Dendritic cell treated with granulocyte-macrophage colony-stimulating factor and Interleukin-4, amounts not matched to agents 40 ng/mL and 50 ng/mL, for 4 days (primary cell): ENCODE data around the gene TRAPPC12.

Experiments
- H3K27ac Mint-ChIP-seq: one replicate; pipeline ENCODE4 v1.8.0; 2022; ENCODE audit warnings: mild to moderate bottlenecking, mixed read lengths
- H3K27me3 Mint-ChIP-seq: one replicate; pipeline ENCODE4 v1.8.0; 2022; ENCODE audit warnings: mild to moderate bottlenecking, mixed read lengths
- H3K36me3 Mint-ChIP-seq: one replicate; pipeline ENCODE4 v1.8.0; 2022; ENCODE audit warnings: low read depth, mixed read lengths
- H3K4me1 Mint-ChIP-seq: one replicate; pipeline ENCODE4 v1.8.0; 2022; ENCODE audit warnings: low read depth, mixed read lengths
- H3K4me3 Mint-ChIP-seq: one replicate; pipeline ENCODE4 v1.8.0; 2022; ENCODE audit warnings: mild to moderate bottlenecking, moderate library complexity, mixed read lengths
- H3K9me3 Mint-ChIP-seq: one replicate; pipeline ENCODE4 v1.8.0; 2022; ENCODE audit warnings: mixed read lengths
- intact Hi-C: fragments of 100-400 bp; cut with micrococcal nuclease; formaldehyde crosslinking; loops from one replicate; pipeline ENCODE4 v1.15.0; 2022

Gene TRAPPC12

DNA sequence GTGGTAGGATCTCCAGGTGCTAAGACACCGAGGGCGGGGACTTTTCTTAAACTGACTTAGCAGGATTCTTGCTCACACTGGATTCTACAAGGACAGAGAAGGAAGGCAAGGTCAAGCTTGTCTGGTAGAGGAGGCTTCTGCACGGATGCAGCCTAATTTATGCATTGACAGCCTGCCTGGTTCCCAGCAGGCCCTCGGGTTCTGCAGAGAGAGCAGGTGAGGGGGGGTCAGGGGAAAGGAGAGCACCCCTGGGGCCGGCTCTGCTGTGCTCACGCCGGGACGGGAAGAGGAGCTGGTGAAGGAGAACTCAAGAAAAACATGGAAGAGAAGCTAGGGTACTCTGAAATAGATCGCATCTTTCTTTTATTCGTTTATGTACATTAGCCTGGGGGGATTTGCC is 93.5 kb downstream of the TRAPPC12 start:
- intact Hi-C loops, result no loop called here
- Mint-ChIP-seq H3K36me3 (peaks cover 93% of the 10 kb centered on the region), H3K9me3 (no peaks in the 10 kb centered on the region), H3K4me3 (no peak overlapping the region), H3K4me1 (no peaks in the 10 kb centered on the region), H3K27me3 (no peaks in the 10 kb centered on the region), H3K27ac (no peak overlapping the region)

DNA sequence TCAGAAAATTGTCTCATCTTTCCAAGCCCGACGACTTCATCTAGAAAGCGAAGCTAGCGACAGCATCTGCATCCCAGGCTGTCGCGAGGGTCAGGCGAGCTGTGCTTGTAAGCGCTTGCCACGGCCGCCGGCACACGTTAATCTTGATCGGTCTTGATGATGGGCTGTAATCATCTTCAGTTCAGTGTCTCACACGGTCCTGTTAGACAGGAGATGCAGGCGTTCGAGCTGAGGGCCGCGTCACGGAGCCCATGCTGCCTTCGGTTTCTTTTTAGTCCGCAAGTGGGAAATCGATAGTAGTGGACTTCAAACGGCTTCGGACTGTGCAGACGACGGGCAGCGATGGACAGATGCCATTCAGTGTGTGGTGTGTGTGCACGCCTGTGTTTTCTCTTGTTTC is 96.3 kb downstream of the TRAPPC12 start:
- intact Hi-C loops, result no loop called here
- H3K4me3 Mint-ChIP-seq, result no peak overlapping the region
- H3K4me1 Mint-ChIP-seq, result no peaks in the 10 kb centered on the region
- H3K27ac Mint-ChIP-seq, result no peak overlapping the region
- peaks cover 91% of the 10 kb centered on the region for H3K36me3 Mint-ChIP-seq
- no peaks in the 10 kb centered on the region for H3K9me3 Mint-ChIP-seq
- H3K27me3 Mint-ChIP-seq, result no peaks in the 10 kb centered on the region

DNA sequence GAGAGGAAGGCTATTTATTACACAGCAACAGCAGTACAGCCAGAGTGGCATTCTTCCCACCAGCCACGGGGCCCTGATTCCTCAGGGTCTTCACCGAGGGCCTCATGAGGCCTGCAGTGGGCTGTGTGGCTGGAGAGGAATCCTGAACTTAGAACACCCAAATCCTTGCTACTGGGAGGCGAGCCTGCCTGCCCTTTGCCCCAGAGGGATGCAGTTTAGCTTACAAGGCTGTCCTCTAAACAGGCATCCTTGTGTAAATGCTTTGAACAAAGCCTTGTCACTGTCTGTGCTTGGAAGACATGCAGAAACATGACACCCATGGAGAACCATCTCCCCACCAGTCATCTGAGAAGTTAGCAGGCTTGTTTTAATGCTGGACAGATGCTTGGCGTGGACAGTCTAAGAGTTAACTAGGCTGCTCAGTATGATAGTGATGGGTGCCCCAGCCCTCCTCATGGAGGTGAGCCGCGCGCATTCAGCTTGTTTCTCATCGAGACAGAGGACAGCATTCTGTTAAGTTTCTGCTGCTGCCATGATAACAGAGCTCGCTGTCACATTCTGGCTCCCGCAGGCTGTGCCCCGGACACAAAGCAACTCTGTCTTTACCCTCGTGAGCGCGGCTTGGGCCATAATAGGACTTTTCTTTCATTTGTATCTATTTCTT is 97.0 kb downstream of the TRAPPC12 start:
- Mint-ChIP-seq H3K4me1 (no peaks in the 10 kb centered on the region), H3K4me3 (no peak overlapping the region), H3K27me3 (no peaks in the 10 kb centered on the region), H3K9me3 (no peaks in the 10 kb centered on the region), H3K27ac (no peak overlapping the region), H3K36me3 (peaks cover 91% of the 10 kb centered on the region)
- intact Hi-C loops, result no loop called here

DNA sequence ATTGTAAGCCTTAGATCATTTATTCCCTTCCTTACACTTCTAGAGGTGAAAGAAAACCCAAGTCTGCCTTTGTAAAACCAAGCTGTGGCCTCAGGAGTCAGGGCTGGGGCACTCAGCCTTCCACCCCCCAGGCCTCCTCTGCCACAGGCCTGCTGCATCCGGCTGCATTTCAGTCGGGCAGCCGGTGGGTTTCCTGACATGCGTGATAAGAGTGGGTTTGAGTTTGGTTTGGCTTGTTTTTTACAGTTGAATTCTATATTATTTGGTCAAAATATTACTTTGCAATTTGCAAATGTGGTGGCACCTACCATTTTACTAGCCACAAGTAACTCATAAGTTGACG is 97.5 kb downstream of the TRAPPC12 start:
- intact Hi-C loops, result no loop called here
- Mint-ChIP-seq H3K27me3 (no peaks in the 10 kb centered on the region), H3K4me1 (no peaks in the 10 kb centered on the region), H3K36me3 (peaks cover 91% of the 10 kb centered on the region), H3K27ac (no peak overlapping the region), H3K9me3 (no peaks in the 10 kb centered on the region), H3K4me3 (no peak overlapping the region)

DNA sequence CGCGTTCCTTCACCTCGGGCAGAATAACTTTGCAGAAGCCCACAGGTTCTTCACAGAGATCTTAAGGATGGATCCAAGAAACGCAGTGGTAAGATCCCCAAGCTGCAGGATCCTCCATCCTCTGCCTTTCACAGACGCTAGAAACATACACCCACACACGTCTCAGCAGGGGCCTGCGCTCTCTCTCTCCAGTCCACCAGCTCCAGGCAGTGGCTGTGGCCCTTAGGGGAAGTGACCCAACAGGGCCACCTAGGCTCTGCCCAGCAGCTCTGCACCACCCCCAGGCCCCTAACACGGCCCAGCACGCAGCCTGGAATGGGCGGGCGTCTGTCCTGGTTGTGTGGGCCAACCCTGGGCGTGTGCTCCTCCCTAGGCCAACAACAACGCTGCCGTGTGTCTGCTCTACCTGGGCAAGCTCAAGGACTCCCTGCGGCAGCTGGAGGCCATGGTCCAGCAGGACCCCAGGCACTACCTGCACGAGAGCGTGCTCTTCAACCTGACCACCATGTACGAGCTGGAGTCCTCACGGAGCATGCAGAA is 99.4 kb downstream of the TRAPPC12 start:
- peaks cover 91% of the 10 kb centered on the region for H3K36me3 Mint-ChIP-seq
- no peak overlapping the region for H3K4me3 Mint-ChIP-seq
- no peaks in the 10 kb centered on the region for H3K4me1 Mint-ChIP-seq
- intact Hi-C loops, result no loop called here
- H3K27me3 Mint-ChIP-seq, result no peaks in the 10 kb centered on the region
- H3K9me3 Mint-ChIP-seq, result no peaks in the 10 kb centered on the region
- H3K27ac Mint-ChIP-seq, result no peak overlapping the region

DNA sequence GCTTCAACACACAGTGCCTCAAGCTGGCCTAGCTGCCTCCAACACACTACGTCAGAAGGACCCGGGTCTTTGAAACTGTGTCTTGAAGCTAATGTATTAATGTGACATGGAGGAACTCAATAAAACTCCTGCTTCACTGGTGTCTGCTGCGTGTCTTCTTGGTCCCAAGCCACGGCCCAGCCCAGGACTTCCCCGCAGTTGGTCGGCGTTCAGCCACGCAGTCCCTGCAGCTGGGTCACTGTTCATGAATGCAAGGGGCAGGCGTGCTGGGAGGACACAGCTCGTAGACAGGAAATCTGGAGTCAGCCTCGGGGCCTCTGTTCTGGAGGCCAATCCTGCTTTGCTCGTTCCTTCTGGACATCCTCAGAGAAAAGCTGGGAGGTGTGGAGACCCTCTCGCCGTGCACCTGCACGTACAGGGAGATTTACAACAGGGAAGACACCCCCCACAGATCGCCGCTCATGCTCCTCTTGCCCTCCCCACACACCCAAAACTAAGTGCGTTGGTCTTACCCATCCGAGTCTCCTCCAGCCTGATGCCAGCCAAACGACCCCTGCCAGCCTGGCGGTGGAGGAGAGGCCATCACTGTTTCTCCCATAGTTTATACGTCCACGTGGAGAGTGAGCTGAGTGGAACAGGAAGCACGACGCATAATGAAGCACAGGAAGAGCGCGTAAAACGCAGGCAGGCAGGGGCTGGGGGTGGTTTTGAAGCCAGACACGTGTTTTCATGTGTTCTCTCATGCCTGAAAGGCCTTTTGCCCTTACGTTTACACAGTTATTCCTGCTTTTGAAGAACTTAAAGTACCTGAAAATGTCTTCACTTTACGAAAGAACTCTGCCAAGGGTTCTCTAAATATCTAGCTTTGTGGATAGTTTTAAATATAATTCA is 100.2 kb downstream of the TRAPPC12 start:
- H3K36me3 Mint-ChIP-seq, result peaks cover 91% of the 10 kb centered on the region
- no peaks in the 10 kb centered on the region for H3K4me1 Mint-ChIP-seq
- H3K9me3 Mint-ChIP-seq, result no peaks in the 10 kb centered on the region
- no peak overlapping the region for H3K4me3 Mint-ChIP-seq
- no peaks in the 10 kb centered on the region for H3K27me3 Mint-ChIP-seq
- no peak overlapping the region for H3K27ac Mint-ChIP-seq
- intact Hi-C loops, result no loop called here

DNA sequence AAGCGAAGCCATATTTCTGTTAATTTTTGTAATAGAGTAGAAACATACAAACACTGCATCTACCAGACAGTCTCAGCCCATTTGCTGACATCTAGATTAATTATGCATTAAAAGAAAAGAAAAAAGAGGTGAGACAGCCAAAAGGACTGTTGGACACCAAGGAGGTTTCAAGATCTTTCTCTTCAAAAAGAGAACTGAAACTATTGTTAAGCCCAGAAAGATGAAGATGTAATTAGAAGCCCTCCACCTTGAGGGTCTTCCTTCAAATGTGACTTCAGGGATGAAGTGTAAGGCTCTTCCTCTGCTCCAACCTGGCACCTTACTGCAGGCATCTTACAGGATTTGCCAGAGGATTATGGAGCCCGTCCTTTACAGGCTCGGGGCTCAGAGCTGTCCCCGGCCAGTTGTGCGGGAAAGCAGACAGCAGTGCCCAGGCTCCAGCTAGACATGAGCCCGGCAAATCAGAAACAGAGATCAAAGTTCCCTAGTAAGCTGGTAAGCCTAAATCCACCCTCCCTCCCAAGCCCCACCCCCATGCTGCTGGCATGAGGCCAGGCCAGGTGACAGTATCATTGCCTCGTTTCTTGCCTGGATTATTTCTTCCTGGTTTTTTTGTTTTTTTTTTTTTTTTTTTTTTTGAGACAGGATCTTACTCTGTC is 101.0 kb downstream of the TRAPPC12 start:
- intact Hi-C loops, result no loop called here
- peaks cover 91% of the 10 kb centered on the region for H3K36me3 Mint-ChIP-seq
- H3K4me3 Mint-ChIP-seq, result no peak overlapping the region
- H3K27me3 Mint-ChIP-seq, result no peaks in the 10 kb centered on the region
- H3K27ac Mint-ChIP-seq, result no peak overlapping the region
- H3K9me3 Mint-ChIP-seq, result no peaks in the 10 kb centered on the region
- no peaks in the 10 kb centered on the region for H3K4me1 Mint-ChIP-seq

DNA sequence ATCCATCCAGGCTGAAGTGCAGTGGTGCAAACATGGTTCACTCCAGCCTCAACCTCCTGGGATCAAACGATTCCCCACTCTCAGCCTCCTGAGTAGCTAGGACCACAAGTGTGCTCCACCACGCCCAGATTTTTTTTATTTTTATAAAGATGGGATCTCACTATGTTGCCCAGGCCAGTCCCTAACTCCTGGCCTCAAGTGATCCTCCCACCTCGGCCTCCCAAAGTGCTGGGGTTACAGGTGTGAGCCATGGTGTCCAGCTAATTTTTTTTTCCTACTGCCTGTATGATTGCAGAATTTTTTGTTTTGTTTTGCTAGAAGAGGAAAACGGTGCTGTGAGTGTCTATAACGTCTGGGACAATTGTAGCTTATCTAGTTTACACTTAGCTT is 101.5 kb downstream of the TRAPPC12 start:
- no peaks in the 10 kb centered on the region for H3K4me1 Mint-ChIP-seq
- no peak overlapping the region for H3K4me3 Mint-ChIP-seq
- intact Hi-C loops, result no loop called here
- H3K9me3 Mint-ChIP-seq, result peaks cover under 1% of the 10 kb centered on the region
- H3K36me3 Mint-ChIP-seq, result peaks cover 91% of the 10 kb centered on the region
- H3K27me3 Mint-ChIP-seq, result no peaks in the 10 kb centered on the region
- H3K27ac Mint-ChIP-seq, result no peak overlapping the region

DNA sequence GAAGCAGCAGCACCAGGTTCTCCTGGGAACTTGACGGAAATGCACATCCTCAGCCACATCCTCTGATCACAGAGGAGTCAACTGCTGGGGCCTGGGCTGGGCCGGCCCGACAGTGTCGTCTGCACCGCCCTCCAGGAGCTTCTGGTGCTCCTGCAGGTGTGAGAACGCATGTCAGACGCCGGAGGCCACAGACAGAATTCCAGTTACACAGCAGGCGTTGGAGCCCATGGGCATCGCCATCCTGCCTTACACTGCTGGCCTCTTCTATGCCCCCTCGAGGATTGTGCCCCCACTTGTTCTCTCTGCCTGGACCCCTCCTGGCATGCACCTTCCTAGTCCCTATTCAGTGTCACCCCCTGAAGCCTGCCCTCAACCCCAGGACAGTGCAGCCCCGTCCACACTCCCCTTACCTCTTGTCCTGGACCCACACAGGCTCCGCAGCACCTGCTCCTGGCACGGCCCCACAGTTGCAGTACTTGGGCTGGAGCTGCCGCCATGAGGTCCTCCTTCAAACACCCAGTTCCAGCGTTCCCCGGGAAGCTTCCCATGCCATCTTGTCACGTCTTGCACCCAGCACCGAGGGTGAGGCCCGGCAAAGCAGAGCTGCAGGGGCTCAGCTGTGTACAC is 102.4 kb downstream of the TRAPPC12 start:
- H3K27ac Mint-ChIP-seq, result no peak overlapping the region
- no peak overlapping the region for H3K4me3 Mint-ChIP-seq
- intact Hi-C loops, result no loop called here

DNA sequence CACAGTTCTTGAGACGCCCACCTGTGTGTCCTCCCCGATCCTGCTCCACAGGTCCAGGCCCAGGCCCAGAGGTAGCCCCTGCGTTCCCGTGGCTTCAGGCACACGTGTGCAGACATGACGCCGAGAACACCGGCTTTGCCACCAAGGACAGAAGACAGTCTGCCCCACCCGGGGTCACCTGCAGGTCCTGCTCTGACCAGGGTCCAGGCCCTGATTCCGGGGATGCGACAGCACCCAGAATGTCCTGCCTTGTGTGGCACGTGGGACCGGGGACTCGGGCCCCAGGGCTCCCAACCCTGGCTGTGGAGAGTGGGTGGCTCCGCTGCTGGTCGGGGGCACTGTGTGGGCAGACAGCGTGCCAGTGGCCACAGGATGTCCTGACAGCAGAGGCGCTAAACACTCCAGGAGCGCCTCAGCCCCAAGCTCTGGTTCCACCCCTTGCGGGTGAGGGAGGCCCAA is 102.9 kb downstream of the TRAPPC12 start:
- Mint-ChIP-seq H3K4me3 (no peak overlapping the region), H3K9me3 (peaks cover 12% of the 10 kb centered on the region), H3K4me1 (no peaks in the 10 kb centered on the region), H3K27ac (no peak overlapping the region), H3K36me3 (peaks cover 91% of the 10 kb centered on the region), H3K27me3 (no peaks in the 10 kb centered on the region)
- intact Hi-C loops, result no loop called here

More for the DNA sequence above, 102.4 kb downstream of the TRAPPC12 start:
- no peaks in the 10 kb centered on the region for H3K4me1 Mint-ChIP-seq
- no peaks in the 10 kb centered on the region for H3K27me3 Mint-ChIP-seq
- peaks cover 93% of the 10 kb centered on the region for H3K36me3 Mint-ChIP-seq
- H3K9me3 Mint-ChIP-seq, result peaks cover 9% of the 10 kb centered on the region

DNA sequence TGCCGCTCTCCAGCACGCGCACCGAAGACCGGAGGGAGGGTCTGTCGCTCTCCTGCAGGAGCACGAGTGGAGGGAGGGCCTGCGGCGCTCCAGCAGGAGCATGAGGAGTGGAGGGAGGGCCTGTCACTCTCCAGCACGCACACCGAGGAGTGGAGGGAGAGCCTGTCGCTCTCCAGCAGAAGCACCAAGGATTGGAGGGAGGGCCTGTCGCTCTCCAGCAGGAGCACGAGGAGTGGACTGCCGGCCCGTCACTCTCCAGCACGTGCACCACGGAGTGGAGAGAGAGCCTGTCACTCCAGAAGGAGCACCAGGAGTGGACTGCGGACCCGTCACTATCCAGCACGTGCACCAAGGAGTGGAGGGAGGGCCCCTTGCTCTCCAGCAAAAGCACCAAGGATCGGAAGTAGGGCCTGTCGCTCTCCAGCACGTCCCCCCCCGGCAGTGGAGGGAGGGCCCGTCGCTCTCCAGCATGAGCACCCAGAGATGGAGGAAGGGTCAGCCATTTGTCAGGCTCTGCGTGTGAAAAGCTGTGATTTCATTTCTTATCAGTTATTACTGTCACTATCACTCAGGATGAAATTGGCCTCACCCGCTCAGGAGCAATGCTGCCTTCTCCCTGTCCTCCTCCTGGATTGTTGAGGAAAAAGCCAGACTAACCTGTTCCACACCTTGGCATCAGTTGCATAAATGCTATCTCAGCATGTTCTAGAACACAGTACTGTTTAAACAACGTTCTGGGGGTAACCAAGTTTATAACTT is 103.9 kb downstream of the TRAPPC12 start:
- Mint-ChIP-seq H3K27me3 (no peaks in the 10 kb centered on the region), H3K4me3 (no peak overlapping the region), H3K4me1 (no peaks in the 10 kb centered on the region), H3K27ac (no peak overlapping the region), H3K36me3 (peaks cover 81% of the 10 kb centered on the region), H3K9me3 (peaks cover 12% of the 10 kb centered on the region)
- intact Hi-C loops, result no loop called here

DNA sequence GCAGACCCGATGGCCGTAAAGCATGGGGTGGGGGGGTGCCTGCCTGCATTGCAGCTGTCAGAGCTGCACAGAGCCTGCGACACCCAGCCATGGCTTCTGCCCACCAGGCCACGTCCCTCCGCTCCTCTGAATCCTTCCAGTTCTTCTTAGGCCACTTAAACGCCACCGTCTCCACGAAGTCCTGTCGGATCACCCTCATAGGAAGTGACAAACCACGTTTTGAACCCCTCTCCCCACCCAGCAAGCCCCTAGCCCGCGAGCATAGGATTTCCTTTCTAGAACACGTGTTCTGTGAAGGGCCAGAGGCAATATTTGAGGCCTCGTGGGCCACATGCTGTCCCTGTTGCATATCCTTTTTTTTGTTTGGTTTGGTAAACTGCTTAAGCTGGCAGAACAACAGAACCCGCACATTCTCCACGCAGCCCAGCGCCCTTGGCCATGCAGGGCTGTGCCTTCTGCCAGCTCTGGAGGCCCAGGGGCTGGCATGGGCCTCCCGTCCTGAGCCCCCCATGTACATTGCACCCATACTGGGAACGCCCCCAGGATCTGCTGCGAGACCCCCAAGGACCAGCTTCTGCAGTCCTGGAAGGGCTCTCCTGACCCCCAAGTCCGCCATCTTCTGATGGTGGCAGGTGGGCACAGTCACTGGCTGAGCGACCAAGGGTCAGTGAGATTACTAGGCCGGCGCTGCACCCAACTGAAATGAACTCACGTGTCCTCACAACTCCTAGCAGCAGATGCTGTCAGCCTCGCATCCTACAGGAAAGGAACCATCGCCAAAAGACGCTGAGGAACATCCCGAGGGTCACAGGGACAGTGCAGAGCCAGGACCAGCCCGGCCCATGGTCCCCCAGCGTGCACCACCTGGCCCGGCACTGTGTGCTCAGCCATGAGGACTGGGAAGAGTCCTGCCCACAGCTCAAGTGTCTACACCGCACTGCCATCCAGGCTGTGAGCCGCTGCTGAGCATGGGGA is 104.8 kb downstream of the TRAPPC12 start:
- H3K4me1 Mint-ChIP-seq, result no peaks in the 10 kb centered on the region
- intact Hi-C loops, result no loop called here
- peaks cover 72% of the 10 kb centered on the region for H3K36me3 Mint-ChIP-seq
- H3K27ac Mint-ChIP-seq, result no peak overlapping the region
- no peak overlapping the region for H3K4me3 Mint-ChIP-seq
- no peaks in the 10 kb centered on the region for H3K27me3 Mint-ChIP-seq
- peaks cover 12% of the 10 kb centered on the region for H3K9me3 Mint-ChIP-seq
